ENCODE results near the gene CALCOCO1.

Gene CALCOCO1

DNA sequence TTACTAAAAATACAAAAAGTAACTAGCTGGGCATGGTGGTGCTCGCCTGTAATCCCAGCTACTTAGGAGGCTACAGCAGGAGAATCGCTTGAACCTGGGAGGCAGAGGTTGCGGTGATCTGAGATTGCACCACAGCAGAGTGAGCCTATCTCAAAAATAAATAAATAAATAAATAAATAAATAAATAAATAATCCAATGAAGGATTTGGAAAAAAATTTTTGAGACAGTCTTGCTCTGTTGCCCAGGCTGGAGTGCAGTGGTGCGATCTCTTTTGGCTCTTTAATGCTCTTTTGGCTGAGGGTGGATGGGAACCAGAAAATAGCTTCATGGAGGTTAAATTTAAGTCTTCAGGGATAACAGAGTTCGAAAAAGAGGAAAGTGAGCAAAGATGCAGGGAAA lies 63.1 kb downstream of the CALCOCO1 start:
- DNase-seq (ENCODE audit: low read depth in 2 of 2): no peak

- DNase-seq (ENCODE audit: low read depth in 2 of 2): no peak
Observed at GRCh38 chr12:53660041-53660440, 67.2 kb downstream of the CALCOCO1 start.

- no peak for DNase-seq (ENCODE audit: low read depth in 2 of 2)
Observed at GRCh38 chr12:53659571-53659981, 67.7 kb downstream of the CALCOCO1 start.

DNA sequence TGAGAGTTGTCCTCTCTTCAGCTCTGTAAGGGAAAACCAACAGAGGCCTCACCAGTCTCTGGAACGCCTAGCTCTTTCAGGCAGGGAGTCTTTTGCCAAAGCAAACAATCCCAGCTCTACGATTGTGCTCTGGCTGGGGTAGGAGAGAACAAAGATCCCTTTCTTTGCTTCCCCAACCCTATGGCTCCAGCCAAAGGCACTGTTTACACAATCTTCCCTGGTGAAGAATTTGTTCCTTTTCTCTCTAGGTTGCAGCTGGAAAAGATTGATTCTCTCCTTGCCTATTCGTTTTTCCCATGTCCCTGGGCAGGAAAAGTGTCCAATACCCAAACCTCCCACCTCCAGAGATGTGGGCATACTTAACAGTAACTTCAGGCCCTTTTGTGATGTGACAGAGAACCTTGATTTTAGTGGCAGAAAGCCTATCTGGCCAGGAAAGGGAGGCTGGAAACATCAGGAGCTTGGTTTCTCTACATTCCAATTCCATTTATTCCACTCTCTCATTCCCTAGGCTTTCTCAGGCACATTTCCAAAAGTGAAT lies 68.2 kb downstream of the CALCOCO1 start:
- no peak for DNase-seq (ENCODE audit: low read depth in 2 of 2)
